Brain pericyte (primary cell): ENCODE measurements around the gene HS3ST6.
"Not testable (repeated sequence)": the region's sequence is repeated elsewhere in the genome, so short reads cannot be mapped to it uniquely, and the experiment has no call there.

ENCODE experiments used
- DNase-seq: peaks from one replicate; pipeline ENCODE4 v3.0.0-alpha.2; 2012; ENCODE audit warnings: low read depth, low spot score

Gene HS3ST6

DNA sequence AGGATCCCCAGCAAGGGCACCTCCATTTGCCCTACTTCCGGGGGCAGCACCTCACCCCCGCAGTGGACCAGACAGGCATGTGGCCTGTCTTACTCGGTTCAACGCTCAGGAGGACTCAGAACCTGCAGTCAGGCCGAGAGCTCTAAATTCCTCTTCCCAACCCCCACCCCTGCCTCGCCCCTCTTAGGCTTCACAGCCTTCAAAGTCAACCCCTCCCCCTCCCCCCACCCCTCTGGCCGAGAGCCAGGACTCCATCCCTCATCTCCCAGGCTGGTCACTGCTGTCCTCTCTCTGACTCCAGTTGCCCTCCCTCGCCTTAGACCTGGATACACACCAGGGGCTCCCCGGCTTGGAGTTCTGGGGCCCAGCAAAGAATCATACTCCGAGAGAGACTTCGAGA is 8.1 kb upstream of the HS3ST6 start:
- DNase-seq, result no peak

DNA sequence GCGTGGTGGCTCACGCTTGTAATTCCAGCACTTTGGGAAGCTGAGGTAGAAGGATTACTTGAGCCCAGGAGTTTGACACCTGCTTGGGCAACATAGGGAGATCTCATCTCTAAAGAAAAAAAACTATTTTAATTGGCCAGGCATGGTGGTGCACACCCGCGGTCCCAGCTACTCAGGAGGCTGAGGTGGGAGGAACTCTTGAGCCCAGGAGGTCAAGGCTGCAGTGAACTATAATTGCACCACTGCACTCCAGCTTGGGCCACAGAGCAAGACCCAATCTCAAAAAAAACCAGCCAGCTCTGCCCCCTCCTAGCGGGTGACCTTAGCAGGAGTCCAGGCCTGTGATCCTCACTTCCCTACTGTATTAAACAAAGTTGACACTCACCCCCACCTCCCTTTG is 5.9 kb upstream of the HS3ST6 start:
- DNase-seq, result no peak

DNA sequence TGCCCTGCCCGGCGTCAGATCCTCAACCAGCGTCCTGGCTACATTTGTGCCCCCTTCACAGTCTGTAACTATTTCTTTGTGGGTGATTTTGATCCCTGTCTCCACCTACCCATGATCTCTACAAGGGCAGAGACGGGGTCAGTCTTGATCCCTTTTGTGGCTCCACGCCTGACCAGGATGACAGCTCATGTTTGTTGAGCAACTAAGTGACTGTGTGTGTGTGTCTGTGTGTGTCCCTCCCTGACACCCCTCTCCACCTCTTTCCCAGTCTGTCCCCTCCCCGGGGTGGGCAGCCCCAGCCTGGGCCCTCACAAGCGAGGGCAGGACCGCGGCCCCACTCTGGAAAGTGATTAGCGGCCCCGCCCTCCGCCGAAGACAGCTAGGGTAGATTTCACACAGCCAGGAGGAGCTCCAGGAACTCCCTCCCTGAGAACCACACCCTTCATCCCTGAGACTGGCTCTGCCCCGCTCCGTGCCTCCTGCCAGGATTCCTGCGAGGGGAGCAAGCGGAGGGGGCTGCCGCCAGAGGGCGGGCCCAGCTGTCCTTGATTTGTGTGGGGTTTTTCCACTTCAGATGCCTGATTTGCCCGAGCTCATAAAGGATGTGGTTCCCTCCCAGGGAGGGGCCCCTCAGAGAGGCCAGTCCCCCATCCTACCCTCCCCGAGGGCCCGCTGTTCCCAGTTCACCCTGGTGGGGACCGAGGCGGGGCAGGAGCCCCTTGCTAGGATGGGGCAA is 5.3 kb upstream of the HS3ST6 start:
- no peak for DNase-seq

DNA sequence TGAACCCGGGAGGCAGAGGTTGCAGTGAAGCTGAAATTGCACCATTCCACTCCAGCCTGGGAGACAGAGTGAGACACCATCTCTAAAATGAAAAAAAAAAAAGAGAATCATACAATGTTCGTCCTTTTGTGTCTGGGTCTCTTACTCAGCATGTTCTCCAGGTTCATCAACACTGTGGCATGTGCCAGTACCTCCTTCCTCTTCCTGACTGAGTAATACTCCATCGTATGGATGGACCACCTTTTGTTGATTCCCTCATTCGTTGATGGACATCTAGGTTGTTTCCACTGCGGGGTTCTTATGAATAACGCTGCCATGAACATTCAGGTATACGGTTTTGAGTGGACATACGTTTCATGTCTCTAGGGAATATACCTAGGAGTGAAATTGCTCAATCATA is 4.1 kb upstream of the HS3ST6 start:
- no peak for DNase-seq

- DNase-seq, result no peak
These were observed 2.5 kb upstream of the HS3ST6 start for GRCh38 chr16:1920727-1921171.

GRCh38 chr16:1920122-1920521 is 1.9 kb upstream of the HS3ST6 start:
- DNase-seq, result not testable (repeated sequence)

- DNase-seq, result no peak
These were observed 1.2 kb upstream of the HS3ST6 start for GRCh38 chr16:1919327-1919998.

DNA sequence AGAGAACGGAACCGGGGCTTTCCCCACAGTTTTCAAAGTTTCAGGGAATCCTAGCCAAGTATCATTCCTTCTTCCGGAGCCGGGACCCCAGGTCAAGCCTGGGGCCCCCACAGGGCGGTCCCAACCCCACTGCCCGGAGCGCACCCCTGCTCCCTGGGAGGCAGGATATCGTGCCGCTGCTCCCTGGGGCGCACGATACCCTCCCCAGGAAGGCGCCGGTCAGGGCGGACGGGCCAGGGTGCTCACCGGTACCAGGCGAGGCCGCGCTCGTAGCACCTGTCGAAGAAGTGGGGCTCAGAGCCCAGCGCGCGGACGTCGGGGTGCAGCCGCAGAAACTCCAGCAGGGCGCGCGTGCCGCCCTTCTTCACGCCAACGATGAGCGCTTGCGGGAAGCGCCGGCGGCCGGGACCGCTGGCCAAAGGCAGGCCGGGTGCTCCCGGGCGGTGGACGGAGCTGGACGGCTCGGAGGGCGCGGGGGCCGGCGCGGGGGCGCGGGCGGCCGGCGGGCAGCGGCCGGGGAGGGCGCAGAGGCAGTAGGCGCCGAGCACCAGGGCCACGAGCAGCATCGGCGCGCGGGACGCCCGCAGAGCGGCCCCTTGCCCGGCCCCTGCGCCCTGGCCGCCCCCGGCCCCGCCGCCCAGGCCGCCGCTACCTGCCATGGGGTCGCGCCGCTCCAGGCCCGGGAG is 407 bp downstream of the HS3ST6 start:
- no peak for DNase-seq

DNA sequence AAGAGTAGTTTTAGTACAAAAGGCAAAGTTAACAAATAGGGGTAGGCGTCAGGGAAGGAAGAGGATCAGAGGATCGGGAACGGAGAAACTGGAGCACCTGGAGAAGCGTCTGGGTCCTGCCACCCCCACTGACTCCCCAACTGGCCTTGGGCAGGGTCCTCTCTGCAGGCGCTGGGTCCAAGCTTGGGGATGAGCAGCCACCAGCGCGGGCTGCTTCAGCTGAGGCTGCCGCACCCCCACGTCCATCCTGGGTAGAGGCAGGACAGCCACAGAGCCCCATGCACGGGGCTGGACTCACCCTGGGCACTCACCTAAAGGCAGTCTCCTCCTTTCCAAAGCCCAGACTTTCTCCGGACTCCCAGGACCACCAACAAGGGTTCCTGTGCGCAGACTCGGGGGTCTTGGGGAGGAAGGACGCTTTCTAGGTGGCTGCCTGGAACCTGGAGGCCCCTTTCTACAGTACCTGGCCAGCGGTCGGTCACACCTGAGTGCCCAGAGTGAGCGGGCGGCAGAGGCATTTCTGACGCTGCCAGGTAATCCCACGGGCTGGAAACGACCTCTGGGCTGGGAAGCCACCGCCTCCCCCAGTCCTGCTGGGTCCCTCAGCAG is 1.1 kb downstream of the HS3ST6 start:
- DNase-seq, result no peak

DNA sequence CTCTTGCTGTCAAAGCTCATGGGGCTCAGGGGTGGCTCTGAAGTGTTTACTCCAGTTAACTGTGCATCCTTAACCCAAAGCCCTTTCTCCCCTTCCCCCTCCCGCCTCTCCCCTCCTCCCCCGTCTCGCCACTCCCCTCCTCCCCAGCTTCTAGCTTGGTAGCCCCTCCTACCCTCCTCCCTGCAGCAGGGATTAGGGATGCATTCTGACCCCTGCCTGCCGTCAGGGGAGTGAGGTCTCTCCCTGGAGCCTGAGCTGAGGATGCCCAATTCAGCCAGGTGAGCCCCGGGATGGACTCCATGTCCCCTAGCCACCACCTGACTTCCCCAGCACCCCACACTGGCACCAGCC is 1.6 kb downstream of the HS3ST6 start:
- DNase-seq, result no peak

DNA sequence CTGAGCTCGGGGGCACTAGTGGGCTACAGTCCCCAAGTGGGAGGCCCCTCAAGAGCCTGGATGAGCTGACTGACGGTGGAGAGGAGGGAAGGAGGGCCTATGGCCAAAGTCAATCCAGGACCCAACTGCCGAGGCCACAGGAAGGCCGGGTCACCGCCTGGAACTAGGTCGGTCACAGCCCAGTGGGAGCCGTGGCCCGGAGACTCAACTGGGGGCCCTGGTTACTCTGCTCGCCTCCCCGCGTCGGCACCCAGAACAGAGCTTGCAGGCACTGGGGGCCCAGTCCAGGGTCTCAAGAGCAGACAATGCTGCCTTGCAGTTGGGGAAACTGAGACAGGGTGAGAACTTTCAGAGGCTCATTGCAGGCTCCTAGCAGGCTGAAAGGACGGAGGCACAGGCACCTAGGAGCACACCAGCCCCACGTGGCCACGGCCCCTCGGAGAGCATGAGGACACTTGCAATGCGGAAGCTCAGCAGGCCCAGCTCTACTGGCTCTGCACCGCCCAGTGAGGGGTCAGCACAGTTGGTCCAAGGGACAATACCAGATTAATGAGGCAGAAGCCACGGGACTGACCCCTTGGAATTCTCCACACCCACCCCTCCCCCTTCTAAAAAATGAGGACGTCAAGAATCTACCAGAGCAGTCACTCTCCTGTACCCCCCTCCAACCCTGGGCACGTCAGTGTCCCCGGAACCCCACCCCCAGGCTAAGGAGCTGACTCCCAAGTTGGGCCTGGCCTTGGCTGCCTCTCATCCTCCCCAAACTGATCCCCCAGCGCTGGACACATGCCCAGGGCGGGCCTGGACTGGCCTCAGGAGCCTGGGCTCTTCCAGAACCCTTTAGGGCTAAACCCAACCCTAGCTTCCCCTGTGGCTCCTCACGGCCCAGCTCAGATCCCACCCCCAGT is 2.2 kb downstream of the HS3ST6 start:
- no peak for DNase-seq

GRCh38 chr16:1914988-1915387 is 3.2 kb downstream of the HS3ST6 start:
- DNase-seq, result no peak

- DNase-seq, result no peak
These were observed 4.1 kb downstream of the HS3ST6 start for GRCh38 chr16:1914084-1914608.

DNA sequence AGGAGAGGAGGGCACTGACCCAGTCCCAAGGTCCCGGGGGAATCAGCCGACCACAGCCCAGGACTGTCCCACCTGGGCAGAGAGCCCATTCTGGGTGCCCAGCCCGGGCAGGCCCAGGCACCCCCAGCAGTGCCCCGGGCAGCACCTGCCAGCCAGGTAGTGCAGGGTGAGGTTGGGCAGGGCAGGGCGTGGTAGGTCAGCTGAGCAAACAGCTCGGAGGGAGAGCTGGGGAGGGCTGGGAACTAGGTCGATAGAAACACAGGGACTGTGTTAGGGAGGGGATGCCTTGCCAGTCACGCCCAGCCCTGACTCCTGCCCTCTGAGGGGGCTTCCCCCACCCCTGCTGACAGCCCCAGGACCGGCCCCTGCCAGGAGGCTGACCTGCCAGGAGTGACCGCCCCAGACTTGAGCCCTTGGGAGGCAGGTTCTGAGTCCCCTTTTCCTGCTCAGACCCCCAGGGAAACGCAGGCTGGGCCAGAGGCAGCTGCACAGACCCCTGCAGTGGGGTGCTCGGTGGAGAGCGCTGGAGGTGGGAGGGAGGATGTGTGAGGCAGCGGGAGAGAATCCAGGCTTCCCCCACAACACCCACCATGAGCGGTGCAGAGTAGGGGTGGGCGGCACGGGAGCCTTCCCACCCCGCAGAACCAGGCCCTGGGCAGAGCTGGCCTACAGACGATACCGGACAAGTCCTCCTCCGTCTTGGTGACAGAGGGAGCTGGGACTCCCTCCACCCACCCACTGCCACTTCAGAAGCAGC is 4.7 kb downstream of the HS3ST6 start:
- DNase-seq, result no peak

DNA sequence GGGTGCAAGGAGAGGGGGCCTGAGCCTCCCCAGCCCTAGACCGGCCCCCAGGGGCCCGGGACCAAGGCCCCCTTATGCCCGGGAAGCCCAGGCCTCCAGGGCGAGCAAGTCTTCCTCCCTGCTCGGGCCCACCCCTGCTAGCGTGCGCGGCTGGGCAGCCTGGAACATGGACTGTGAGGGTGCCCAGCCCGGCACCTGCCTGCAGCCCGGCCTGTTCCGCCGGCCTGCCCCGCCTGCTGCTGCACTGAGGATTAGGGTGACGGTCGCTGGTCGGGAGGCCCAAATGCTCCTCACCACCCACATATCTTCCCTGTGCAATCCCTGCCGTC is 6.0 kb downstream of the HS3ST6 start:
- DNase-seq, result no peak

DNA sequence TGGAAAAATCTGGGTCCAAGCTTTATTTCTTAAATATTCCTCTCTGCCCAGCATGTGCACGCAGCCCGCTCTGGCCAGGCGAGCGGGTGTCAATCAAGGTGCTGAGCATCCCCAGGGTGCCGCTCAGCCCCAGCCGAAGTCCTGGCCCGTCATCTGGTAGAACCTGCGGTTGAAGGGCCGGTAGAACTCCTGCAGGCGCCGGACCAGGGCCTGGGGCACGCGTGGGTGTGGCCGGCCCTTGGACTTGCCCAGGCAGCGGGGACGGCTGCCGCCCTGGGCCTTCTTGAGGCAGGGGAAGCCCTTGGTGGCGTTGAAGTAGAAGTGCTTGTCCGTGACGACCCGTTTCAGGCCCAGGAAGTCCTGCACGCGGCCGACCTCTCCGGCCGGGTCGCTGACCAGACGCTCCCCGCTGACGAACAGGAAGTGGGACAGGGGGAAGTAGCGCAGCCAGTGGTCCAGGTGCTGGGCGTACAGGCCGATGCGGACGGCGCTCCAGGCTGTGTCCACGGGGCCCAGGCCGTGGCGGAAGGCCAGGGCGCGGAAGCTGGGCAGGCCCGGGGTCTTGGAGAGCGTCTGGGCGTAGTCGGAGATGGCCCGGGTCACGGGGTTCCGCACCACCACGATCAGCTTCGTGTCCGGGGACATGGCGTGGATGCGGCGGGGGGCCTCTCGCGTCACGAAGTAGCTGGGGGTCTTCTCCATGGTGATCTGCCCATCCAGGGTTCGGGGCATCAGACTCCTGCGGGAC is 6.6 kb downstream of the HS3ST6 start:
- no peak for DNase-seq

GRCh38 chr16:1909561-1910231 is 8.5 kb downstream of the HS3ST6 start:
- no peak for DNase-seq

DNA sequence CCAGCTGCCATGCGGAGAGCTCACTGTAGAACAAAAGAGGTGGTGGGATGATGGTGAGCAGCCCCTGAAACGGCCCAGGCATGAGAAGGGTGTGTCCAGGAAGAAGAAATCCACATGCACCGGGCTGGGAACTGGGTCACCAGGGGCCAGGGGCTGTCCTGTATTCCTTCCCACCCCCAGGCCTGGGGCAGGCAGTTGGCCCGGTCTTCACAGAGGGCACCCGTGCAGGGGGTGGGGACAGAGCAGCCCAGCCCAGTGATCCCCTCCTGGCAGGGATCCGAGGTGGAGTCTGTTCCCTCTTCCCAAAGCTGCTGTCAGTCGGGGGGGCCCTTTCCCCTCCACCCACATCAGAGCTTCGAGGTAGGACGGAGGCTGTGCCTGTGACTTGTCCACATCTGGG is 9.2 kb downstream of the HS3ST6 start:
- no peak for DNase-seq

- no peak for DNase-seq
These were observed 10.0 kb downstream of the HS3ST6 start for GRCh38 chr16:1908184-1908583.
